Heart left ventricle (tissue), 16 donors: ENCODE measurements around the gene PRAMEF27. TPM values are rescaled to one million over a fixed set of nuclear protein-coding genes. Genes with fewer than 3 reads are reported as not detected.
"Not testable (repeated sequence)": the region's sequence is repeated elsewhere in the genome, so short reads cannot be mapped to it uniquely, and the experiment has no call there.

Experiments used
- ATAC-seq, 4 donors: fragments of 200-7000 bp; cut with Tn5 transposase; one replicate each; pipeline ENCODE4 v1.9.1; 2020 to 2022; ENCODE audit warnings: moderate library complexity in 4 of 4, mild to moderate bottlenecking in 3 of 4, moderate number of reproducible peaks in 1 of 4
- DNase-seq, 5 donors: peaks; one replicate each; pipeline ENCODE4 v3.0.0-alpha.2; 2020
- H3K27ac ChIP-seq, 12 donors: fragments of 200-600 bp; sonication (generic) in 4 of 12; one replicate each; pipeline versions ENCODE4 v1.5.0 to v1.8.0; 2016 to 2022; ENCODE audit warnings: mild to moderate bottlenecking in 2 of 12
- H3K27me3 ChIP-seq, 9 donors: fragments of 200-600 bp; sonication (generic) in 2 of 9; one replicate each; pipeline versions ENCODE4 v1.5.1 to v1.8.0; 2016 to 2022; ENCODE audit warnings: mild to moderate bottlenecking in 3 of 9
- H3K36me3 ChIP-seq, 9 donors: fragments of 200-600 bp; sonication (generic) in 2 of 9; one replicate each; pipeline versions ENCODE4 v1.5.0 to v1.8.0; 2018 to 2022; ENCODE audit warnings: mild to moderate bottlenecking in 2 of 9
- H3K4me1 ChIP-seq, 12 donors: fragments of 200-600 bp; sonication (generic) in 4 of 12; one replicate each; pipeline versions ENCODE4 v1.5.0 to v1.8.0; 2016 to 2022; ENCODE audit warnings: mild to moderate bottlenecking in 3 of 12
- H3K4me3 ChIP-seq, 12 donors: fragments of 200-600 bp; sonication (generic) in 4 of 12; one replicate each; pipeline versions ENCODE4 v1.5.0 to v1.8.0; 2017 to 2022; ENCODE audit warnings: mild to moderate bottlenecking in 9 of 12, moderate library complexity in 4 of 12
- H3K9me3 ChIP-seq, 12 donors: fragments of 200-600 bp; sonication (generic) in 4 of 12; one replicate each; pipeline versions ENCODE4 v1.5.0 to v1.8.0; 2016 to 2022; ENCODE audit warnings: mild to moderate bottlenecking in 1 of 12
- WGBS, 4 donors: extraction: QIAGEN DNeasy Blood & Tissue Kit in 2 of 4; methylation state at CpG; one replicate each; pipeline versions ENCODE4 v1.1.5 to v1.1.7; 2013 to 2018; 5-methylcytosine and 5-hydroxymethylcytosine counted together
- intact Hi-C, 10 donors: fragments of 100-400 bp; cut with DNase I; formaldehyde crosslinking; loops; one replicate each; pipeline versions ENCODE4 v1.11.1 to v1.14.2; 2022
- long read RNA-seq, 3 donors: library from polyadenylated mRNA; unstranded; transcript quantifications; one replicate each; pipeline ENCODE4 v2.0.0, GENCODE V29; 2020 to 2021
- polyA plus RNA-seq, 2 donors: library from polyadenylated mRNA; stranded (reverse); fragments of 200-250 nt; gene quantifications; one replicate each; pipeline ENCODE4 v1.2.3, GENCODE V29; 2013
- total RNA-seq, 9 donors: library from RNA; depleted of rRNA in 2 of 9; stranded (reverse); fragments of >200 nt in 2 of 9; fragmentation: NEBNext Ultra II Directional in 3 of 9; extraction: Animal tissue kit (Norgen Biotek cat#: 25700) in 3 of 9; gene quantifications; one replicate each; pipeline versions ENCODE4 v1.1.0 to v1.2.4, GENCODE V29; 2016 to 2023
- donor health status: ischemic (EF 13 %, LVEDD 7.1; RV severe dilation, severe dysfunction).
- donor health status: healthy with polysubstance abuse.
- donor health status: DM: no; HTN: yes; CAD: no.
- donor health status: DM: no; HTN: no; CAD: no.
- donor health status: ischemic (EF 25% LVEDD 6.9; RV normal size, moderate dysfunction).
- donor health status: ischemic (EF 25% LVEDD 5.7; RV mildly dilated, moderate dysfunction).
- donor health status: healthy.
- donor health status: DM: yes; HTN: yes; CAD: no.
- donor health status: ischemic (EF 35%, LVEDD 5.7; RV mildly dilated, moderate dysfunction).
- donor health status: nonischemic (EF 11% LVEDD 7.7; RV severe dilation, severe dysfunction).
- donor health status: DM: yes; HTN: yes; CAD: no.
- donor health status: PGD.
- donor health status: ischemic (EF 29% LVEDD 5.4; RV normal size, mild dysfunction).
- donor health status: nonischemic (EF 23%, LVEDD 6.1; RV moderate dilation, normal function).

The PRAMEF27 gene
- total RNA-seq (not detected), polyA plus RNA-seq (not detected)
- long read RNA-seq, donor 1, result 0 reads
- long read RNA-seq, donor 2, result 0 reads
- long read RNA-seq, donor 3, result 0 reads

GRCh38 chr1:13056475-13056874 is at the start of gene PRAMEF27:
Gene PRAMEF27, minus strand, starts transcription at chr1:13056575. Its CDS starts 2,916 bp downstream, at chr1:13053659.
- H3K4me1 ChIP-seq, H3K36me3 ChIP-seq, H3K9me3 ChIP-seq, intact Hi-C loops, H3K4me3 ChIP-seq, H3K27me3 ChIP-seq, DNase-seq, H3K27ac ChIP-seq, ATAC-seq: not testable (repeated sequence)
- 65 to 75% (median 70%) methylated on average over 3 of the region's 3 CpGs for WGBS, 4 donors

- DNase-seq, H3K27ac ChIP-seq, H3K36me3 ChIP-seq, H3K27me3 ChIP-seq, intact Hi-C loops, H3K9me3 ChIP-seq, ATAC-seq, H3K4me3 ChIP-seq, H3K4me1 ChIP-seq: not testable (repeated sequence)
- WGBS, 4 donors, result no CpG with 5 or more reads among the region's 4 CpGs
Observed at GRCh38 chr1:13070474-13070873, 14.1 kb upstream of the PRAMEF27 start, which contains the start of gene PRAMEF25. Gene PRAMEF25, plus strand, starts transcription at chr1:13070774. Its CDS starts 2,920 bp downstream, at chr1:13073694.

GRCh38 chr1:13019846-13020245 is 36.5 kb downstream of the PRAMEF27 start:
- intact Hi-C loops, ATAC-seq, H3K4me1 ChIP-seq, H3K9me3 ChIP-seq, H3K27me3 ChIP-seq, DNase-seq, H3K36me3 ChIP-seq, H3K4me3 ChIP-seq, H3K27ac ChIP-seq: not testable (repeated sequence)
- WGBS, 4 donors, result 23 to 26% methylated on average over 6 of the region's 9 CpGs; no CpG with 5 or more reads in 2 of the 4 donors

GRCh38 chr1:13011932-13012331 is 44.4 kb downstream of the PRAMEF27 start:
- peak in 1 of 4 donors; percentile 62 for ATAC-seq
- H3K27ac ChIP-seq, H3K27me3 ChIP-seq, H3K4me1 ChIP-seq, H3K9me3 ChIP-seq, H3K4me3 ChIP-seq, H3K36me3 ChIP-seq, DNase-seq, intact Hi-C loops: not testable (repeated sequence)
- WGBS, 4 donors, result no CpG with 5 or more reads among the region's 7 CpGs

GRCh38 chr1:13009348-13009747 is 47.0 kb downstream of the PRAMEF27 start:
- DNase-seq, H3K9me3 ChIP-seq, H3K27me3 ChIP-seq, H3K4me1 ChIP-seq, H3K4me3 ChIP-seq, H3K36me3 ChIP-seq, ATAC-seq, intact Hi-C loops, H3K27ac ChIP-seq: not testable (repeated sequence)
- no CpG with 5 or more reads among the region's 3 CpGs for WGBS, 4 donors

GRCh38 chr1:13005732-13006131 is 50.6 kb downstream of the PRAMEF27 start:
- intact Hi-C loops, result not testable (repeated sequence)

More at GRCh38 chr1:13005732-13006131, 50.6 kb downstream of the PRAMEF27 start:
- not testable (repeated sequence) for H3K36me3 ChIP-seq, H3K27ac ChIP-seq, H3K4me3 ChIP-seq, ATAC-seq, H3K9me3 ChIP-seq, H3K4me1 ChIP-seq, H3K27me3 ChIP-seq, DNase-seq
- 34 to 68% (median 63%) methylated on average over 2 to 3 of the region's 4 CpGs for WGBS, 4 donors

Other genes with a start within 250 kb of the PRAMEF27 start
- gene PRAMEF11, start 225.2 kb downstream of the PRAMEF27 start, total RNA-seq, result not detected
- not detected for gene PRAMEF11, start 225.2 kb downstream of the PRAMEF27 start, polyA plus RNA-seq
- not detected for gene HNRNPCL1, start 207.9 kb downstream of the PRAMEF27 start, total RNA-seq
- gene HNRNPCL1, start 207.9 kb downstream of the PRAMEF27 start, polyA plus RNA-seq, result not detected
- gene PRAMEF2, start 199.5 kb downstream of the PRAMEF27 start, total RNA-seq, result not detected
- gene PRAMEF2, start 199.5 kb downstream of the PRAMEF27 start, polyA plus RNA-seq, result not detected
- not detected for gene PRAMEF4, start 170.4 kb downstream of the PRAMEF27 start, total RNA-seq
- gene PRAMEF4, start 170.4 kb downstream of the PRAMEF27 start, polyA plus RNA-seq, result not detected
- gene PRAMEF10, start 158.3 kb downstream of the PRAMEF27 start, total RNA-seq, result not detected
- gene PRAMEF10, start 158.3 kb downstream of the PRAMEF27 start, polyA plus RNA-seq, result not detected
- not detected for gene PRAMEF7, start 140.0 kb downstream of the PRAMEF27 start, total RNA-seq
- gene PRAMEF7, start 140.0 kb downstream of the PRAMEF27 start, polyA plus RNA-seq, result not detected
- not detected for gene PRAMEF6, start 109.0 kb downstream of the PRAMEF27 start, total RNA-seq
- not detected for gene PRAMEF6, start 109.0 kb downstream of the PRAMEF27 start, polyA plus RNA-seq
- gene HNRNPCL3, start 4.2 kb upstream of the PRAMEF27 start, total RNA-seq, result not detected
- not detected for gene HNRNPCL3, start 4.2 kb upstream of the PRAMEF27 start, polyA plus RNA-seq
- gene PRAMEF25, start 14.2 kb upstream of the PRAMEF27 start, total RNA-seq, result not detected
- not detected for gene PRAMEF25, start 14.2 kb upstream of the PRAMEF27 start, polyA plus RNA-seq
- gene HNRNPCL2, start 60.3 kb upstream of the PRAMEF27 start, total RNA-seq, result not detected
- not detected for gene HNRNPCL2, start 60.3 kb upstream of the PRAMEF27 start, polyA plus RNA-seq
- gene PRAMEF26, start 99.4 kb upstream of the PRAMEF27 start, total RNA-seq, result not detected
- gene PRAMEF26, start 99.4 kb upstream of the PRAMEF27 start, polyA plus RNA-seq, result not detected
- gene HNRNPCL4, start 109.1 kb upstream of the PRAMEF27 start, total RNA-seq, result not detected
- gene HNRNPCL4, start 109.1 kb upstream of the PRAMEF27 start, polyA plus RNA-seq, result not detected
- not detected for gene PRAMEF9, start 115.3 kb upstream of the PRAMEF27 start, total RNA-seq
- gene PRAMEF9, start 115.3 kb upstream of the PRAMEF27 start, polyA plus RNA-seq, result not detected
- gene PRAMEF13, start 144.8 kb upstream of the PRAMEF27 start, total RNA-seq, result not detected
- gene PRAMEF13, start 144.8 kb upstream of the PRAMEF27 start, polyA plus RNA-seq, result not detected
- not detected for gene PRAMEF18, start 169.6 kb upstream of the PRAMEF27 start, total RNA-seq
- gene PRAMEF18, start 169.6 kb upstream of the PRAMEF27 start, polyA plus RNA-seq, result not detected
- gene PRAMEF5, start 197.6 kb upstream of the PRAMEF27 start, total RNA-seq, result not detected
- not detected for gene PRAMEF5, start 197.6 kb upstream of the PRAMEF27 start, polyA plus RNA-seq
- gene PRAMEF8, start 228.6 kb upstream of the PRAMEF27 start, total RNA-seq, result not detected
- gene PRAMEF8, start 228.6 kb upstream of the PRAMEF27 start, polyA plus RNA-seq, result not detected
- not detected for gene PRAMEF33, start 247.0 kb upstream of the PRAMEF27 start, total RNA-seq
- not detected for gene PRAMEF33, start 247.0 kb upstream of the PRAMEF27 start, polyA plus RNA-seq